NCI-H2029 (cell line): ENCODE results near the gene TH.
"Not testable (repeated sequence)": the region's sequence is repeated elsewhere in the genome, so short reads cannot be mapped to it uniquely, and the experiment has no call there.

ENCODE experiments used
- DNase-seq: peaks from one replicate; lab custom pipeline; 2025; lab: John Stamatoyannopoulos, UW

Gene TH

GRCh38 chr11:2129699-2130366 is 41.8 kb downstream of the TH start:
- DNase-seq = no peak

- no peak for DNase-seq
Measured at GRCh38 chr11:2129308-2129698, 42.3 kb downstream of the TH start.

GRCh38 chr11:2128511-2129307 is 42.9 kb downstream of the TH start:
- DNase-seq = no peak

- no peak for DNase-seq
Measured at GRCh38 chr11:2128130-2128510, 43.5 kb downstream of the TH start.

GRCh38 chr11:2127482-2128129 is 44.0 kb downstream of the TH start:
- no peak for DNase-seq

GRCh38 chr11:2126520-2127085 is 45.0 kb downstream of the TH start:
- no peak for DNase-seq

GRCh38 chr11:2124736-2125484 is 46.7 kb downstream of the TH start:
- not testable (repeated sequence) for DNase-seq

- DNase-seq = no peak
Measured at GRCh38 chr11:2123628-2123960, 48.0 kb downstream of the TH start.

- no peak for DNase-seq
Measured at GRCh38 chr11:2122907-2123627, 48.5 kb downstream of the TH start.

- no peak for DNase-seq
Measured at GRCh38 chr11:2122222-2122906, 49.3 kb downstream of the TH start.

- DNase-seq = no peak
Measured at GRCh38 chr11:2121227-2122130, 50.1 kb downstream of the TH start.

GRCh38 chr11:2120359-2121100 is 51.1 kb downstream of the TH start:
- no peak for DNase-seq

- no peak for DNase-seq
Measured at GRCh38 chr11:2118677-2119076, 52.9 kb downstream of the TH start.

GRCh38 chr11:2116680-2117079 is 54.9 kb downstream of the TH start:
- no peak for DNase-seq

GRCh38 chr11:2115308-2115707 is 56.3 kb downstream of the TH start:
- DNase-seq = no peak

- no peak for DNase-seq
Measured at GRCh38 chr11:2114430-2115241, 57.0 kb downstream of the TH start.
